ENCODE measurements around the gene PLEKHA5.
"Not testable (repeated sequence)": the region's sequence is repeated elsewhere in the genome, so short reads cannot be mapped to it uniquely, and the experiment has no call there.

Gene PLEKHA5

DNA sequence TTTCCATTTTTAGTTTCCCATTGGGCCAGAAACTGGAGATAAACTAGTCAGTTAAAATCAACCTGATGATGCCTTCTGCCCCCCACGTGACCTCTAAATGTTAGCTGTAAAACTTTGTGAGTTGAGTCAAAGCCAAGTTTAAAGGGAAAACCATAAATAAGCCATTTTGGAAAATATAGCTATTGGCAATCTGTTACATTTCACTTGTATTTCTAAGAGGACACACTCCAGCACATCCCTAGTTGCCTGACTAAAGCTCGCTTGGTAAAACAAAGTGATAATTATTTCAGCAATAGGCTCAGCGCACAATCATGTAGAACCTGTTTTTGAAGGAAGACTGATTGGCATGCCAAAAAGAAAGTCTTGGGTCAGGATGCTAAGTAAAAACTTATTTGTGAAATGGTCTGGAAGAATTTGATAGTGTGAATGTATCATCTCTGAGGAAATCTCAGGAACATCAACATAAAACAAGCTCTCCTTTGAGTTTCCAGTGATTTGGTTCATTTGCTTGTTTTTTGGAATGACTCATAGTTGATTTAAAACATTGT lies 260.6 kb downstream of the PLEKHA5 start:
- in situ Hi-C loops (cut with HindIII; ENCODE audit: low pct_ligation_motif_present, low sequenced_read_pairs) = no loop called here
- DNase-seq = no peak
- Histone ChIP-seq H3K27me3 (replicated peaks) (no peaks in the 10 kb centered on the region), H3K4me3 (ENCODE audit: low read depth, low read length) (no peak overlapping the region), H3K36me3 (replicated peaks) (no peaks in the 10 kb centered on the region), H3K27ac (no peak overlapping the region)
- TF ChIP-seq, protein P1, sequence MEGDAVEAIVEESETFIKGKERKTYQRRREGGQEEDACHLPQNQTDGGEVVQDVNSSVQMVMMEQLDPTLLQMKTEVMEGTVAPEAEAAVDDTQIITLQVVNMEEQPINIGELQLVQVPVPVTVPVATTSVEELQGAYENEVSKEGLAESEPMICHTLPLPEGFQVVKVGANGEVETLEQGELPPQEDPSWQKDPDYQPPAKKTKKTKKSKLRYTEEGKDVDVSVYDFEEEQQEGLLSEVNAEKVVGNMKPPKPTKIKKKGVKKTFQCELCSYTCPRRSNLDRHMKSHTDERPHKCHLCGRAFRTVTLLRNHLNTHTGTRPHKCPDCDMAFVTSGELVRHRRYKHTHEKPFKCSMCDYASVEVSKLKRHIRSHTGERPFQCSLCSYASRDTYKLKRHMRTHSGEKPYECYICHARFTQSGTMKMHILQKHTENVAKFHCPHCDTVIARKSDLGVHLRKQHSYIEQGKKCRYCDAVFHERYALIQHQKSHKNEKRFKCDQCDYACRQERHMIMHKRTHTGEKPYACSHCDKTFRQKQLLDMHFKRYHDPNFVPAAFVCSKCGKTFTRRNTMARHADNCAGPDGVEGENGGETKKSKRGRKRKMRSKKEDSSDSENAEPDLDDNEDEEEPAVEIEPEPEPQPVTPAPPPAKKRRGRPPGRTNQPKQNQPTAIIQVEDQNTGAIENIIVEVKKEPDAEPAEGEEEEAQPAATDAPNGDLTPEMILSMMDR (IDR thresholded peaks at IDR 0.05; ENCODE audit: low read depth, low read length, missing control alignments) = no peak

DNA sequence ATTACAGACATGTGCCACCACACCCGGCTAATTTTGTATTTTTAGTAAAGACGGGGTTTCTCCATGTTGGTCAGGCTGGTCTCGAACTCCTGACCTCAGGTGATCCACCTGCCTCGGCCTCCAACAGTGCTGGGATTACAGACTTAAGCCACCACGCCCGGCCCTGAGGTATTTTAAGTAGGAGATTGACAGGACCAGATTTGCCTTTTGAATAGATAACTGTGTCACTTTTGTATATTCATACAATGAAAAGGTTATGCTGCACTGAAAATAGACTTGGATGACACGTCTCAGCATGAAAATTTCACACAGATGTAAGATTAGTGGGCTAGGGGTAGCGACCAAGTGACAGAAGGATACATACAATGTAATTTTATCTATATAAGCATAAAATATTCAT lies 263.1 kb downstream of the PLEKHA5 start:
- DNase-seq; in situ Hi-C loops (cut with HindIII; ENCODE audit: low pct_ligation_motif_present, low sequenced_read_pairs); H3K4me3 ChIP-seq (ENCODE audit: low read depth, low read length); H3K27ac ChIP-seq; H3K27me3 ChIP-seq (replicated peaks); H3K36me3 ChIP-seq (replicated peaks): not testable (repeated sequence)

DNA sequence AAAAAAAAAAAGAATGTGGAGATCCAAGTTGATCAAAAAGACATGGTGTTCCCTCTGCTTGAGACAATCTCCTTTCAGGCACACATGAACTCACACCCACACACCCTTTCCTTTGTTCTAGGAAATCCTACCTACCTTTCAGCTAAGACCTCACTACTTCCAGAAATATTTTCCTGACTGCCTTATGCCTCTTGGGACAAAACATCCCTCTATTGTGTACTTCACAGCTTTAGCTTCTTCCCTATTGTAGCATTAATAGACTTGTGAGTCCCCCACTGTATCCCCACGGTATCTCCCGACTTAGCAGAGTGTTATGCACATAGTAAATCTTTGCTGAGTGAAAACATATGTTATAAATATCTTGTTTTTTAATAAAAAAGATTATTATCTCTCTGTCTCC lies 264.9 kb downstream of the PLEKHA5 start:
- H3K27me3 ChIP-seq (replicated peaks) = no peaks in the 10 kb centered on the region
- H3K4me3 ChIP-seq (ENCODE audit: low read depth, low read length) = no peak overlapping the region
- H3K27ac ChIP-seq = no peak overlapping the region
- no peaks in the 10 kb centered on the region for H3K36me3 ChIP-seq (replicated peaks)
- DNase-seq = no peak
- in situ Hi-C loops (cut with HindIII; ENCODE audit: low pct_ligation_motif_present, low sequenced_read_pairs) = no loop called here
- TF ChIP-seq, protein P1 (IDR thresholded peaks at IDR 0.05; ENCODE audit: low read depth, low read length, missing control alignments) = no peak

DNA sequence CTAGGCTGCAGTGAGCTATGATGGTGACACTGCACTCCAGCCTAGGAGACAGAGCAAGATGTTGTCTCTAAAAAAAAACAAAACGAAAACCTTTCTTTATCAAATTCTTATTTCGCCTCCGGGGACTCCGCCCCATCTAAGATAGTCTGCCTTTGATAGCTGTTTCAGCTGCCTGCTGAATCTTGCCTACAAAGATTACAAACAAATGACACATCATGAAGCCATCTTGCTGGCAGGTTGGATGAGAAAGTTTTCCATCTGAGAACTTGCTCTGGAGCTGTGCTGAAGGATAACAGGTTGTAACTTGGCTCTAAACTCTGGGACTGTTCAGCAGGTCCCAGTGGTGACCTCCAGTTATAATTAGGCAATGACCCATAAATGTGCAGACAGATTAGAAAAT lies 268.0 kb downstream of the PLEKHA5 start:
- in situ Hi-C loops (cut with HindIII; ENCODE audit: low pct_ligation_motif_present, low sequenced_read_pairs) = no loop called here

DNA sequence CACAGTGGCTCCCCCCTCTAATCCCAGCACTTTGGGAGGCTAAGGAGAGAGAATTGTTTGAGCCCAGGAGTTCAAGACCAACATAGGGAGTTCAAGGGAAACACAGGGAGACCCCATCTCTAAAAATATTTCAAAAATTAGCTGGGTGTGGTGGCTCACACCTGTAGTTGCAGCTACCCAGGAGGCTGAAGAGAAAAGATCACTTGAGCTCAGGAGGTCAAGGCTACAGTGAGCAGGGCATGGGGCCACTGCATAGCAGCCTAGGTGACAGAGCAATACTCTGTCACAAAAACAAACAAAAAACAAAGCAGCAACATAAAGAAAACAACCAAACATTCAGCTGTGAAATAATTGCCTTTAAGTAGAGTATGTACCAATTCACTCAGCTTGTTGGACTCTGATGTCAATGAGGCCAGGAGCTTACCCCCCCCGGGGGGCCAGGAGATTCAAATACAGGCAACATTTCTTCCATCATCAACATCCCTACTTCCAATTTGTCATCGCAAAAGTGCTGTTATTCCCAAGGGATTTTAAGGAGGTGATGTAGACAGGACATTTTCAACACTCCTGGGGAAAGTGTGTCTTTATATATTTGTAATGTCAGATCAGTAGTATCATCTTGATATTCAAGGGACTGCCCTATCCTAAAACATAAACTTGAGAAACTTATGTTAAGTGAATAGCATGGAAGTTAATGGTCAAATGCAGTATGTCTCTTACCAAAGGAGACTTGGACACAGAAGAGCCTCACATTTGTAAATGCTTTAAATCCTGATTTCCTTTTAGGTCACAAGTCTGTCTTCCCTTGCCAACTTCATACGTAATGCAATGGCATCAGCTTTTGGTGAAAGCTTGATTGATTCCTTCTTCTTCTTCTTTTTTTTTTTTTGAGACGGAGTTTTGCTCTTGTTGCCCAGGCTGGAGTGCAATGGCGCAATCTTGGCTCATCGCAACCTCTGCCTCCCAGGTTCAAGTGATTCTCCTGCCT lies 269.1 kb downstream of the PLEKHA5 start:
- Histone ChIP-seq H3K4me3 (ENCODE audit: low read depth, low read length) (no peak overlapping the region), H3K27me3 (replicated peaks) (no peaks in the 10 kb centered on the region), H3K36me3 (replicated peaks) (no peaks in the 10 kb centered on the region), H3K27ac (no peak overlapping the region)
- DNase-seq = no peak
- in situ Hi-C loops (cut with HindIII; ENCODE audit: low pct_ligation_motif_present, low sequenced_read_pairs) = no loop called here
- TF ChIP-seq, protein P1 (IDR thresholded peaks at IDR 0.05; ENCODE audit: low read depth, low read length, missing control alignments) = no peak

More for the DNA sequence above, 268.0 kb downstream of the PLEKHA5 start:
- no peaks in the 10 kb centered on the region for H3K36me3 ChIP-seq (replicated peaks)
- H3K4me3 ChIP-seq (ENCODE audit: low read depth, low read length) = no peak overlapping the region
- no peaks in the 10 kb centered on the region for H3K27me3 ChIP-seq (replicated peaks)
- DNase-seq = no peak
- H3K27ac ChIP-seq = no peak overlapping the region
- TF ChIP-seq, protein P1 (IDR thresholded peaks at IDR 0.05; ENCODE audit: low read depth, low read length, missing control alignments) = no peak

DNA sequence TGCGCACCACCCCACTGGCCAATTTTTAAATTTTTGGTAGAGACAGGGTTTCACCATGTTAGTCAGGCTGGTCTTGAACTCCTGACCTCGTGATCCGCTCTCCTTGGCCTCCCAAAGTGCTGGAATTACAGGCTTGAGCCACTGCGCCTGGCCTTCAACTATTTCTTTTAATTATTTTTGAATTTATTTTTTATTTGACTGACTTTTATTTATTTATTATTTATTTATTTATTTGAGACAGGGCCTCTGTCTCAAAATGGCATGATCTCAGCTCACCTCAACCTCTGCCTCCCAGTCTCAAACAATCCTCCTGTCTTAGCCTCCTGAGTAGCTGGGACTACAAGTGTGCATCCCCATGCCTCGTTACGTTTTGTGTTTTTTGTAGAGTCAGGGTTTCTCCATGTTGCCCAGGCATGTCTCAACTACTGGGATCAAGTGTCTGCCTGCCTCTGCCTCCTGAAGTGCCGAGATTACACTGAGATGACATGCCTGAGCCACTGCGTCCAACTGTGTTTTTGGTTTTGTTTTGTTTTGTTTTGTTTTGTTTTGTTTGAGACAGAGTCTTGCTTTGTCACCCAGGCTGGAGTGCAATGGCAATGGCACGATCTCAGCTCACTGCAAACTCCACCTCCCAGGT lies 271.2 kb downstream of the PLEKHA5 start:
- H3K27me3 ChIP-seq (replicated peaks); in situ Hi-C loops (cut with HindIII; ENCODE audit: low pct_ligation_motif_present, low sequenced_read_pairs); H3K4me3 ChIP-seq (ENCODE audit: low read depth, low read length); DNase-seq; H3K27ac ChIP-seq; H3K36me3 ChIP-seq (replicated peaks): not testable (repeated sequence)
